Prostate gland (tissue), 2 donors: ENCODE data around the gene PA2G4.

Experiments used
- POLR2A ChIP-seq: fragments of 450-650 bp; IDR thresholded peaks from one replicate; pipeline ENCODE4 v1.6.1; 2016; ENCODE audit warnings: antibody characterized with exemption, mild to moderate bottlenecking
- POLR2AphosphoS5 ChIP-seq: sonication (generic); formaldehyde crosslinking; IDR thresholded peaks from one replicate; pipeline ENCODE4 v1.6.1; 2017; ENCODE audit warnings: antibody characterized with exemption
- TF ChIP-seq, protein P1 (sequence below), 4 experiments: fragments of 200-600 bp in 2 of 4; fragments of 450-650 bp in 2 of 4; sonication (generic) in 2 of 4; IDR thresholded peaks; 1 replicate in 3 of 4; 2 replicates in 1 of 4; pipeline ENCODE4 v1.5.1; 2016 to 2019; ENCODE audit warnings: antibody characterized with exemption in 4 of 4, mild to moderate bottlenecking in 2 of 4, moderate library complexity in 2 of 4

DNA sequence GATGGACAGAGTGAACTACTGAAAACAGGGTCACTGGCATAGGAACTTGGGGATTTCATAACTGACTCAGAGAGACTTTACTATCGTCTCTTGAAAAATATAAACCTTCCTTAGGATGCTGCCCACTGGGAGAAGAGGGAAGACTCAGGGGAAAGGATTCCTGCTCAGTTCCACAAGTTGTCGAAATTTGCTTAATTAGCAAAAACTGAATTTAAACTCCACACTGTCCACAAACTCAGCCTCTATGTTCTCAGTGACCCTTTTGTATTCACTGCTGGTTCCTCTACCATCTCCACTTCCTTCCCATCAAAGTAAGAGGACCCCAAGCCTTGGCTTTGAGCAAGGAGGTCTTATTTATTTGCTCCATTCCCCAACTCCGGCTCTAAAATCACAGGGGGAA is 40.9 kb downstream of the PA2G4 start:
- TF ChIP-seq, protein P1, sequence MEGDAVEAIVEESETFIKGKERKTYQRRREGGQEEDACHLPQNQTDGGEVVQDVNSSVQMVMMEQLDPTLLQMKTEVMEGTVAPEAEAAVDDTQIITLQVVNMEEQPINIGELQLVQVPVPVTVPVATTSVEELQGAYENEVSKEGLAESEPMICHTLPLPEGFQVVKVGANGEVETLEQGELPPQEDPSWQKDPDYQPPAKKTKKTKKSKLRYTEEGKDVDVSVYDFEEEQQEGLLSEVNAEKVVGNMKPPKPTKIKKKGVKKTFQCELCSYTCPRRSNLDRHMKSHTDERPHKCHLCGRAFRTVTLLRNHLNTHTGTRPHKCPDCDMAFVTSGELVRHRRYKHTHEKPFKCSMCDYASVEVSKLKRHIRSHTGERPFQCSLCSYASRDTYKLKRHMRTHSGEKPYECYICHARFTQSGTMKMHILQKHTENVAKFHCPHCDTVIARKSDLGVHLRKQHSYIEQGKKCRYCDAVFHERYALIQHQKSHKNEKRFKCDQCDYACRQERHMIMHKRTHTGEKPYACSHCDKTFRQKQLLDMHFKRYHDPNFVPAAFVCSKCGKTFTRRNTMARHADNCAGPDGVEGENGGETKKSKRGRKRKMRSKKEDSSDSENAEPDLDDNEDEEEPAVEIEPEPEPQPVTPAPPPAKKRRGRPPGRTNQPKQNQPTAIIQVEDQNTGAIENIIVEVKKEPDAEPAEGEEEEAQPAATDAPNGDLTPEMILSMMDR (IDR thresholded peaks at IDR 0.05), result no peak
- TF ChIP-seq POLR2A, result no peak
- no peak for TF ChIP-seq POLR2AphosphoS5
